ENCODE measurements around the gene CHAC2.

The CHAC2 gene

DNA sequence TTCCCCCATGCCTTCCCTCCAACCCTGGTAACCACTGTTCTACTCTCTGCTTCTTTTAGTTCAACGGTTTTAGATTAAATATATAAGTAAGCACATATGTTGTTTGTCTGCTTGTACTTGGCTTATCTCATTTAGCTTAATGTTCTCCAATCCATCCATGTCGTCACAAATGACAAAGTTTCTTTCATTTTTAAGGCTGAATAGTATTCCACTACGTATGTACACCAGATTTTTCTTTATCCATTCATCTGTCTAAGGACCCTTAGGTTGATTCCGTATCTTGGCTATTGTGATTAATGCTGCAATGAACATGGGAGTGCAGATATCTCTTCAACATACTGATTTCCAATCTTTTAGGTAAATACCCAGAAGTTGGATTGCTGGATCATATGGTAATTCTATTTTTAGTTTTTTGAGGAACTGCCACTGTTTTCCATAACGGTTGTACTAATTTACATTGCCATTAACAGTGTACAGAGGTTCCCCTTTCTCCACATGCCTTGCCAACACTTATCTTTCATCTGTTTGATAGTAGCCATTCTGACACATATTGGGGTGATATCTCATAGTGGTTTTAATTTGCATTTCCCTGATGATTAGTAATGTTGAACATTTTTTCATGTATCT lies 11.0 kb downstream of the CHAC2 start:
- DNase-seq, result no peak

DNA sequence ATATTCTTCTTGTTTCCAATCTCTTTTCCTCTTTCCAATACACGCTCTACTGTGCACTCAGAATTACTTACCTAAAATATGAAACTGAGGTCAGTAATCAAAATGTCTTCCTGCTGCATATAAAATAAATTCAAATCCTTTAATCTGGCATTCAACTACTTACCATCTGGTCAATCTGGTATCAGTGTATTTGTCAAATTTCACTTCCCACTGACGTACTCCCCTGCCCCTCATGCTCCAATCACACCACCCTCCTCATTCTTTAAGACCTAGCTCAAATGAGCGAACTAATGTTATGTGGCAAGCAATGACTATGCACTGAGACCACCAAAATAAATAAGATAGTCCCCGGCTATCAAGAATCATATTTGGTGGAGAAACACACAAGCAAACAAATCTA lies 12.5 kb downstream of the CHAC2 start:
- DNase-seq, result no peak

DNA sequence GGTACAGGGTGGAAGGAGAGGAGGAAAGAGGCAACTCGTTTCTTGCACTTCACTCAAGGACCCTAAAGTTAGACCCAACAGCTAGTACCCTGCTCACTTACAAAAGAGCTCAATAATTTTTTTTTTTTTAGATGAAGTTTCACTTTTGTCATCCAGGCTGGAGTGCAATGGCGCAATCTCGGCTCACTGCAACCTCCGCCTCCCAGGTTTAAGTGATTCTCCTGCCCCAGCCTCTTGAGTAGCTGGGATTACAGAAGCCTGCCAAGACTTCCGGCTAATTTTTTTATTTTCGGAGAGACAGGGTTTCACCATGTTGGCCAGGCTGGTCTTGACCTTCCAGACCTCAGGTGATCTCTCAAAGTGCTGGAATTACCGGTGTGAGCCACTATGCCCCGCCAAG lies 15.1 kb downstream of the CHAC2 start:
- no peak for DNase-seq

DNA sequence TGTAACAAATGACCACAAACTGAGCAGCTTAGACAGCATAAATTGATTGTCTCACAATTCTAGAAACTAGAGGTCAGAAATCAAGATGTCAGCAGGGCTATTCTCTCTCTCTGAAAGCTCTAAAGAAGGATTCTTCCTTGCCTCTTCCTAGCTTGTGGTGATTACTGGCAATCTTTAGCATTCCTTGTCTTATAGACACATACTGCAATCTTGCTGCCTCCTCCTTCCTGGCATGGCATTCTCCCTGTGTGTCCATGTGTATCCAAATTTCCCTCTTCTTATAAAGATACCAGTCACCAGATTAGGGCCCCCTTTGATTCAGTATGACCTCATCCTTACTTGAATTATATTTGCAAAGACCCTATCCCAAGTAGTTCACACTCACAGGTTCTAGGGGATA lies 16.8 kb downstream of the CHAC2 start:
- no peak for DNase-seq

DNA sequence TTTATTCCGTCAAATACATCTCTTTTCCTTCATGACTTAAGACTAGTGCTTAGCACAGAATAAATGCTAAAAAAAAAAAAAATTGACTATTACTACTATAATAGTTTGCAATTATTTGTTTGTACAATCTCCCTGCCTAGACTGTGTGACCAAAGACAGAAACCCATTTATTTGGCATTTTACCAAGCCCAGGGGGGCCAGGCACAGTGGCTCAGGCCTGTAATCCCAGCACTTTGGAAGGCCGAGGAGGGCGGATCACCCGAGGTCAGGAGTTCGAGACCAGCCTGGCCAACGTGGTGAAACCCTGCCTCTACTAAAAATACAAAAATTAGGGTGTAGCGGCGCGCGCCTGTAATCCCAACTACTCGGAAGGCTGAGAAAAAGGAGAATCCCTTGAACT lies 17.8 kb downstream of the CHAC2 start:
- no peak for DNase-seq

DNA sequence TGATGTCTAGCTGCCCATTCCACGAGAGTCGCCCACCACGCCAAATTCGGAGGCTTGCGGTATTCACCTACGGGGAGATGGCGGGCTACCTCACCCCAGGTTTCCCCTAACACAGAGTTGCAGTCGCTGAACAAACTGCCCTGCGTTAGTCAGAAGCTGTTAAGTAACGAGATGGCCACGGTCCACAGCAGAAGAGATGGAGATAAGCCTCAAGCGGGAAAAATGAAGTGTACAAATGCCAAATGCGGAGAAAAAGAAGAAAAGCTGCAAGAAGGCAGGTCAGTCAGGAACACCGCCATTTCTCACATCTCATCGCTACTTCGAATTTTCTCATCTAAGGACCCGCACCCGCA lies 18.7 kb downstream of the CHAC2 start:
- DNase-seq, result peak; percentile 16

DNA sequence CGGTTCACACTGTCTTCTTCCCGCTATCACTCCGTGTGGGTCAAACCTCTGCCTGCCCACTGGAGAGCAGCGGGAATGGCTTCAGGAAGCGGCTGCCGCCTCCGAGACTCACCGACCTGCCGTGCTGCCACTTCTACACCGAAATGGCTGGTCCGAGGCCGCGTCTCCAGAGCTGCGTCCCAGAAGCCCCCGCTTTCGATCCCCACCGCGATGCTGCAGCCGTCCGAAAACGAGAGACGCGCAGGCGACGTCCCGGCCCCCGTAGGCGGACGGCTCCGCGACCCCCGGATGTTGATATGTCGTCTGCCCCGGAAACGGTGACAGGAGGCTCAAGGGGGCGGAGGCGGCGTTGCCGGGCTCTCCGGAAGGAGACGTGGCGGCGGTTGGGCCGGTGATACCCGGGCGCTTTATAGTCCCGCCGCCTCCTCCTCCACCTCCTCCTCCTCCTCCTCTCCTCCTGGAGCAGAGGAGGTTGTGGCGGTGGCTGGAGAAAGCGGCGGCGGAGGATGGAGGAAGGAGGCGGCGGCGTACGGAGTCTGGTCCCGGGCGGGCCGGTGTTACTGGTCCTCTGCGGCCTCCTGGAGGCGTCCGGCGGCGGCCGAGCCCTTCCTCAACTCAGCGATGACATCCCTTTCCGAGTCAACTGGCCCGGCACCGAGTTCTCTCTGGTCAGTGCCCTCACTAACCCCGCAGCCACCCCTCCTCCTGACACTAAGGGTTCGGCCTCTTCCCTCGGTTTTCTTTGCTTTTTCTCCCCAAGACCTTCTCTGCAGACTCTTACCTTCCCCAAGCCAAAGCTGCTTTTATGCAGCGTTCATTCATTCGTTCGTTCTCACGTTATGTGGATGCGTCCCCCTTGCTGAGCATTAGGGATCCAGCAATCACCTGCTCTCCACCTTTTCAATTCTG lies 19.4 kb downstream of the CHAC2 start, which contains the start of the genes ASB3 and ERLEC1:
Gene ASB3 (minus strand): TSS at position 249 of the 909 bp plus-strand sequence. CDS start 21,381 bp downstream, outside the sequence.
Gene ERLEC1 (plus strand): TSS at position 340 of the 909 bp plus-strand sequence. CDS start 167 bp downstream, at position 507.
- peak; percentile 95 for DNase-seq

DNA sequence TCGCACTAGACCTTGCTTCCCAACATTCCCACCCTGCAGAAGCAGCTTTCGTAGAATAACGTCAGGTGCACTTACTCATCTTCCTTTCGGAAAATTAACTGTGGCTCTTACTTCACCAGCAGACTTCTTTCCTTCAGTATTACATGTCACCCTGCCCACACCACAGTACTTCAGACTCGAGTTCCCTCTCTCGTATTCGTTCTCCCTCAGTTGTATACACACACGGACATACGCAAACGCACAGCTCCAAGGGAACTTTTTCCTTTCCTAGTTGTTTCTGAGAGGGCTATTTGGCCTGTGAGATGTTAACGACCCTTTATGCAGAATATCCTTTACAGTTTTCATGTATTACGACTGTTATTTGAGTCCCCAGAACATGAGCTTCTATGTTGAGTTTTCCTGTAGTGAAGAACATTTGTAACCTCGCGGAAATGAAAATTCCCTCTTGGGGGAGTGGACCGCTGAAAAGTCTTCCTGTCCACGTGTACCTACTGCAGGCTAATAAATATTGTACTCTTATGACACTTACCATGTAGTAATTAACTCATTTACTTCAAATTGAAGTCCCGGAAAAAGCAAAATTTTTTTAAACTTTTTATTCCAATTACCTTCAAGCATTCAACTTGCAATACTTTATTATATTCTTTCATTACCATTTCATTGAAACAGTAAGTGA lies 20.1 kb downstream of the CHAC2 start:
- peak; percentile 38 for DNase-seq

DNA sequence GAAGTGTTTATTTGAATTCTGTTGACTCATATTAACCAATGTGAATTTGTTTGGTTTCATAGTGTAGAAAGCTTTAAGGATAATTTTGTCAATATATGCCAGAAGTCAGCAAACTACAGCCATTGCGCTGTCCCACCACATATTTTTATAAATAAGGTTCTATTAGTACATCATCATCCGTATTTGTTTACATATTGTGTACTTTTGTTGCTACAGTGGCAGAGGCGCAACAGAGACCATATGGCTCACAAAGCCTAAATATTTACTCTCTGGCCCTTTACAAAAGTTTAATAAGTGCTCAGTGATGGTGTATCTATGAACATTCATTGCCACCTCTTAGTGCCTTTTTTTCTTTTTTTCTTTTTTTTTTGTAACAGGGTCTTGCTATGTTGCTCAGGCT lies 25.7 kb downstream of the CHAC2 start:
- no peak for DNase-seq

DNA sequence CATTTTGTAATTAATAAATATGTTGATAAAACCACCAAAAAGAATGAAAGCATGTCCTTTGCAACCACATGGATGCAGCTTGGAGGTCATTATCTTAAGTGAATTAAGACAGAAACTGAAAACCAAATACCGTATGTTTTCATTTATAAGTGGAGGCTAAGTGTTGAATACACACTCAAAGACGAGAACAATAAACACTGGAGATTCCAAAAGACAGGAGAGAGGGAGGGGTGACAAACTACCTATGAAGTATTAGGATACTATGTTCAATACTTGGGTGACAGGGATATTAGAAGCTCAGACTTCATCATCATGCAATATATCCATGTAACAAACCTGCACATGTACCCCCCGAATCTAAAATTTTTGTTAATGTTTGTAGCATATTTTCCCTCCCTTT lies 26.2 kb downstream of the CHAC2 start:
- no peak for DNase-seq

DNA sequence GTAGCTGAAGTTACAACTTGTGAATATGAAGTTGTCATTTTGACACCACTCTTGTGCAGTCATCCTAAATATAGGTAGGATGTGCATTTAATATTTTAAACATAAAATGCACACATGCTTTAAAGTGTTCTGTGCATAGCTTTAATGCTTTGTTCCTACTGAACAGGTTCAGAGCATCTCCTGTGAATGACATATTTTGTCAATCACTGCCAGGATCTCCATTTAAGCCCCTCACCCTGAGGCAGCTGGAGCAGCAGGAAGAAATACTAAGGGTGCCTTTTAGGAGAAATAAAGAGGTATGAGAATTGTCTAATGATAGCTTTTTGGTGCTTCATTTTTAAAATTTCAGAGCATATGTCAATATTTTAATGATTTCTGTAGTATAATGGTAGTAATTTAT lies 33.9 kb downstream of the CHAC2 start:
- DNase-seq, result no peak

DNA sequence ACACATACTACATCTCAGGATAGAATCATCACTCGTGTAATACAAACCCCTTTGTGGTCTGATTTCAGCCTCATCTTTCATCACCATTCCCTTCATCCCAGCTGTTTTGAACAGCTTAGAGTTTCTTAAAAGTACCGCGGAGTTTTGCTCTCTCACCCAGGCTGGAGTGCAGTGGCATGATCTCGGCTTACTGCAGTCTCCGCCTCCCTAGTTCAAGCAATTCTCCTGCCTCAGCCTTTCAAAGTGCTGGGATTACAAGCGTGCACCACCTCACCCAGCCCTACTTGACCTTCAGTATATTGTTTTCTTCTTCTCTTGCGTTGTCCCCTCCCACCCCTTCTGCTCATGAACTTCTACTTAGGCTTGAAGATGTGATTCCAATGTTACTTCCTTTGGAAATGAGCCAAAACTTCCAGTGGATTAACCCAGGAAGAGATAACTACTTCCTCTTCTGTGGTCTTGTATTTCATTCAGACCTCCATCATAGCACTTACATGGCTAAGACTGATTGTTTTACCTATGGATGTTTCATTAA lies 35.1 kb downstream of the CHAC2 start:
- DNase-seq, result no peak

DNA sequence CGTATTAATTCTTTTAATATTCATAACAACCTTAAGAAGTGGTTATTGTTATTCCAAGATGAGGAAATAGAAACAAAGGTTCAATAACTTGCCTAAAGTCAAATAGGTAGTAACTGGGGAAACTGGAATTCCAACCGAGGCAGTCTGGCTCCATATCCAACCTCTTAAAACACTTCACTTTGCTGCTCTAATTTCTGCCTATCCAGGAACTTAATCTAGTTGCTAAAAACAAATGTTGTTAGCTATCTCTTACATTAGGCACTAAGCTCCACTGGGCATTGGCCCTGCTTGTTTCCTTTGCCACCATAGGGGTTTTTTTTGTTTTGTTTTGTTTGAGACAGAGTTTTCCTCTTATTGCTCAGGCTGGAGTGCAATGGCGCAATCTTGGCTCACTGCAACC lies 44.0 kb downstream of the CHAC2 start:
- no peak for DNase-seq

DNA sequence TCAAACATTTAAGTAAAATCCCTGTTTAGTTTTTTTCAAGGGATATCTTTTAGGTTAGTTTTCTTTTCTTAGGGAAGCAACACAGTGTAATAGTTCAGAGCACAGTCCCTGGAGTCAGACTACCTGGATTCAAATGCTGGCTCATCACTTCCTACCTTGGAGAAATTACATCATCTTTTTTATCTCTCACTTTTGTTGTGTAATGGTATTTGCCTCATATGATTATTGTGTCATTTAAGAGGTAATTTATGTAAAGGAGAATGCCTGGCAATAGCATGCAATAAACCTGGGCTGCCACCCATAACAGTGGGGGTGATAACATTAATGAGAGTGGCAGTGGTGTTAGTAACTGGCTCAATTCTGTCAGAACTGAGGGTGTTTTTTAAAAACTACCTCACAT lies 45.5 kb downstream of the CHAC2 start:
- DNase-seq, result no peak

DNA sequence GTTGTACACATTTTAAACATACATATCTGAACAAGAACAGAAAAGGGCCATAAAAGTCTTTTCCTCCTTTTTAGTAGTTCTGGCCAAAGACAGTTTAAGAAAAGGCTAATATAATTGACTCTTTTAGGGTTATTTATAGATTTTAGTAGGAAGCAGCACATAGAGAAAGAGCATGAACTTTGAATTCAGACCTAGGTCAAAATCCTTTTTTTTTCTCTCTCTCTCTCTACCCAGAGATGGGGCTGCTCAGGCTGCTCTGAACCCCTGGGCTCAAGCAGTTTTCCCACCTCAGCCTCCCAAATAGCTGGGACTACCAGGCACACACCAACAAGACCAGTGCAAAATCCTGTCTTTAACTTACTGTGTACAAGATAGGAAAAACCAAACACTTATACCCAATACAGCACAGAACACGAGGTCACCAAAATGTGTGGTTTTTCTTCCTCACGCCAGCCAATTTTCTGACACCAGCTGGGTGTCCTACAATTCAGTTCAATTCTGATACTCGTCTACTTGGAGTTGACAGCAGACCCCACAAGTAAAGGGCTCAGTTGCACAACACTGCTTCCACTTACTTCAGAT lies 51.3 kb downstream of the CHAC2 start:
- DNase-seq, result no peak

DNA sequence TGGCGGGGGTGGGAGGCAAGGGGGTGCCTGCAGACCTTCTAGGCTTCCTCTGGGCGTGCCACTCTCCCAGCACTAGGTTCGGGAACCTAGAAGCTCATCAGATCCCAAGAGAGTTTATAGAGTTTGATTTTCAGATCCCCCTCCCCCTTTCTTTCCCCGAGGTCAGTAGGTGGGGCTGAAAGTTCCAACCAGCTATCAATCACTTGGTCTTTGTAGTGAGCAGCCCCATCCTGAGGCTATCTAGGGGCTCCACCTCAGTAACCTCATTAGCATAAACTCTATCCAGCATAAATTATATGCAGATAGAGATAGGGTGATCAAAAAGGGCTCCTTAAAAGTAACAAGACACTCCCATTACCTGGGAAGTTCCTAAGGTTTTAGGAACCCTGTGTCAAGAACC lies 52.0 kb downstream of the CHAC2 start:
- no peak for DNase-seq

DNA sequence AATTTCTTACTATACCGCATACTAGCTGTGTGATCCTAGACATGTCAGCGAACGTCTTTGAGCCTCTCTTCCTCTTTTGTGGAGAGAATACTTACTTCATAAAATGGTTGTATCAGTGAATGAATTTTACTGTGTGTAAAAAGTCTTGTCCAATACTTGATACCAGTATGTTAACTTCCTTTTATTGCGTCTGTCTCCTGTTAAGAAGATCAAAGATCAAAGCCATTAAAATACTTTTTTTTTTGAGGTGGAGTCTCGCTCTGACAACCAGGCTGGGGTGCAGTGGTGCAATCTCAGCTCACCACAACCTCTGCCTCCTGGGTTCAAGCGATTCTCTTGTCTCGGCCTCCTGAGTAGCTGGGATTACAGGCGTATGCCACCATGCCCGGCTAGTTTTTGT lies 52.4 kb downstream of the CHAC2 start:
- DNase-seq, result no peak

DNA sequence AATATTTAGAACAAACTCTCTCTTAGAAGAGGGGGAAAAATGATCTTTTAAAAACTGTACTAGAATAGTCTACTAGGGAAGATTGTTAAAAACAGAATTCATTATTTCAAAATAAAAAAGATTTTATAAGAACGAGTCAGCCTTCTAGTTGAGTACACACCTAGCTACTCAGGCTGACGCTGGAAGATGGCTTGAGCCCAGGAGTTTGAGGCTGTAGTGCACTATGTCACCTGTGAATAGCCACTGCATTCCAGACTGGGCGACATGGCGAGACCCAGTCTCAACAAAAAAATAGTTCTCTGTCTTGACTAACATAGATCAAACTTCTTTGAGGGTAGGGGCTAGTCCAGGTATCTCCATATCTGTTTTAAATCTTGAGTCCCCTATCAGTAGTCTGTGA lies 53.1 kb downstream of the CHAC2 start:
- no peak for DNase-seq

DNA sequence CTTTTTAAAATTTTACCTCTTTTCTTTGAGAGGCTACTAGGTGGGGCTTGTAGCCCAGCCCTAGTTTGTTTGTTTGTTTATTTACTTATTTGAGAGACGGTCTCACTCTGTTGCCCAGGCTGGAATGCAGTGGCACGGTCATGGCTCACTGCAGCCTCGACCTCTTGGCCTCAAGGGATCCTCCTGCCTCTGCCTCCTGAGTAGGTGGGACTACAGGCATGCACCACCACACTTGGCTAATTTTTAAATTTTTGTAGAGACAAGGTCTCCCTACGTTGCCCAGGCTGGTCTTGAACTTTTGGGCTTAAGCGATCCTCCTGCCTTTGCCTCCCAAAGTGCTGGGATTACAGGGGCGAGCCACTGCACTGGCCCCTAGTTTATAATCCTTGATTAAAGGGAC lies 54.2 kb downstream of the CHAC2 start:
- no peak for DNase-seq

DNA sequence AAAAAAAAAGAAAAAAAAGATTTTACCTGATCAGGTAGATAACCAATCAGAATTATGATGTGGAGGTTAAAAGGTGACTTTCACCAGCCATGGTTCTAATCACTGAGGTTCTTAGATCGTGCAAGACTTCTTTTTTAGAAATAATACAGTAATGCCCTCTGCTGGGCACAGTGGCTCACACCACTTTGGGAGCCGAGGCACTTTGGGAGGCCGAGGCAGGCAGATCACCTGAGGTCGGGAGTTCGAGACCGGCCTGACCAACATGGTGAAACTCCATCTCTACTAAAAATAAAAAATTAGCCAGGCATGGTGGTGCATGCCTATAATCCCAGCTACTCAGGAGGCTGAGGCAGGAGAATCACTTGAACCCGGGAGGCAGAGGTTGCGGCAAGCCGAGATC lies 56.0 kb downstream of the CHAC2 start:
- DNase-seq, result peak; percentile 36
